ENCODE measurements around the gene GPATCH1. TPM values are rescaled to one million over a fixed set of nuclear protein-coding genes. Genes with fewer than 3 reads are reported as not detected.
"Not testable (repeated sequence)": the region's sequence is repeated elsewhere in the genome, so short reads cannot be mapped to it uniquely, and the experiment has no call there.

The GPATCH1 gene
- total RNA-seq, 1 experiment from 2014 or later = 7.8 TPM

DNA sequence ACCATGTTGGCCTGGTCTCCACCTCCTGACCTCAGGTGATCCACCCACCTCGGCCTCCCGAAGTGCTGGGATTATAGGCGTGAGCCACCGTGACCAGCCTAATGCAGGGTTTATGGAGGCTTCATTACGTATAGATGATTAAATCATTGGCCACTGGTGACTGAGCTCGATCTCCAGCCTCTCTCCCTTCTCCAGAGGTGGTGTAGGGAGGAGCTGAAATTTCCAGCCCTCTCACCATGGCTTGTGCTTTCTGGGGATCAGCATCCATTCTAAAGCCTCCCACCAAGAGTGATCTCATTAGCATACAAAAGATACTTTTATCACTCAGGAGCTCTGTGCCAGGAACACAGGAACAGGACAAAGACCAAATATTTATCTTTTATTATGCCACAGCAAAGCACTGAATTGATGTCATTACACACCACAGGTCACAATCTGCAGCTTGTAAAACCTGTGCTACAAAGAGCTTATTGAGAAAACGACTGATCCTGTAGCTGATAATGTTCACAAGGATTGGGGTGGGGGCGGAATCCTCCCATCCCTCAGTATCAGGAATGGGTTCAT is 48.7 kb upstream of the GPATCH1 start (continued):
- no peak for TF ChIP-seq JUND (IDR thresholded peaks at IDR 0.05)
- no peak for TF ChIP-seq POLR2A (IDR thresholded peaks at IDR 0.05; ENCODE audit: borderline replicate concordance, extremely low read depth, insufficient read depth, insufficient read length)

DNA sequence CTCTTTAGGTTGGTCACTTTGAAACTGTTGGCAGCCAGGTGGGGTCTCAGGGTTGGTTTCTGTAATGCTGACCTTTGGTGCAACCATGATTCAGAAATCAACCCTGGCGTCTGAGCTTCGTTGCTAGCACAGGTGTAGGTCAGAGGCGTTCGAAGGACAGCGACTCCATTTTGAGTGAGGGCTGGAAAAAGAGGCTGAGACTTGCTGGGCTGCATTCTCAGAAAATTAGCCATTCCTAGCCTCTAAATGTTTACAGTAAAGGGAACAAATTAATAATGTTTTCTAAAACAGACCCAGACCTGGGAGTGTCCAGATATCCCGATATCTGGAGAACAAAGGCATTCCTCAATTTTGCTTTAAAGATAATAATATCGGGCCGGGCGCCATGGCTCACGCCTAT is 45.5 kb upstream of the GPATCH1 start:
- no peak for ATAC-seq
- Histone ChIP-seq H3K9ac (ENCODE audit: low read length) (no peak overlapping the region), H3K4me3 (replicated peaks in 1 of 2; ENCODE audit: low read depth in 1 of 2, low read length in 2 of 2) (no peak overlapping the region), H3K4me1 (ENCODE audit: control insufficient read depth in 1 of 2, insufficient read depth in 2 of 2, low read length in 2 of 2) (peaks cover 36 to 37% of the 10 kb centered on the region in 2 experiments), H3K27me3 (ENCODE audit: insufficient read depth, low read length) (no peaks in the 10 kb centered on the region), H3K79me2 (ENCODE audit: insufficient read depth, low read length) (peaks cover 80% of the 10 kb centered on the region), H3K9me3 (ENCODE audit: control insufficient read depth in 1 of 2, insufficient read depth in 1 of 2, low read depth in 1 of 2, low read length in 2 of 2) (no peaks in the 10 kb centered on the region), H3K36me3 (ENCODE audit: control insufficient read depth in 1 of 2, insufficient read depth in 2 of 2, low read length in 2 of 2) (no peaks in the 10 kb centered on the region; a peak in 1 of 4 replicates), H4K20me1 (ENCODE audit: insufficient read depth) (no peaks in the 10 kb centered on the region), H3K4me2 (ENCODE audit: low read length) (no peak overlapping the region), H2AFZ (ENCODE audit: low read depth, low read length, poor library complexity, severe bottlenecking) (no peak overlapping the region), H3K27ac (ENCODE audit: low read depth, low read length) (no peak overlapping the region), H3K9me2 (ENCODE audit: insufficient read depth) (no peaks in the 10 kb centered on the region)
- CTCF ChIA-PET = no interaction called here
- POLR2A ChIA-PET = no interaction called here
- TF ChIP-seq, protein P1, sequence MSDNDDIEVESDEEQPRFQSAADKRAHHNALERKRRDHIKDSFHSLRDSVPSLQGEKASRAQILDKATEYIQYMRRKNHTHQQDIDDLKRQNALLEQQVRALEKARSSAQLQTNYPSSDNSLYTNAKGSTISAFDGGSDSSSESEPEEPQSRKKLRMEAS (IDR thresholded peaks at IDR 0.05) = no peak
- TF ChIP-seq POLR2A (IDR thresholded peaks at IDR 0.05; ENCODE audit: borderline replicate concordance, extremely low read depth, insufficient read depth, insufficient read length) = no peak
- no peak for DNase-seq (ENCODE audit: low read depth, low spot score)
- RAD21 ChIA-PET (ENCODE audit: low non-redundant PET in 1 of 2, low total read pairs in 2 of 2, uncharacterized antibody in 2 of 2, unreplicated experiment in 2 of 2) = no interaction called here
- no TSS peak for BruUV-seq (replicated peaks)
- intact Hi-C loops (cut with micrococcal nuclease) = no loop called here

DNA sequence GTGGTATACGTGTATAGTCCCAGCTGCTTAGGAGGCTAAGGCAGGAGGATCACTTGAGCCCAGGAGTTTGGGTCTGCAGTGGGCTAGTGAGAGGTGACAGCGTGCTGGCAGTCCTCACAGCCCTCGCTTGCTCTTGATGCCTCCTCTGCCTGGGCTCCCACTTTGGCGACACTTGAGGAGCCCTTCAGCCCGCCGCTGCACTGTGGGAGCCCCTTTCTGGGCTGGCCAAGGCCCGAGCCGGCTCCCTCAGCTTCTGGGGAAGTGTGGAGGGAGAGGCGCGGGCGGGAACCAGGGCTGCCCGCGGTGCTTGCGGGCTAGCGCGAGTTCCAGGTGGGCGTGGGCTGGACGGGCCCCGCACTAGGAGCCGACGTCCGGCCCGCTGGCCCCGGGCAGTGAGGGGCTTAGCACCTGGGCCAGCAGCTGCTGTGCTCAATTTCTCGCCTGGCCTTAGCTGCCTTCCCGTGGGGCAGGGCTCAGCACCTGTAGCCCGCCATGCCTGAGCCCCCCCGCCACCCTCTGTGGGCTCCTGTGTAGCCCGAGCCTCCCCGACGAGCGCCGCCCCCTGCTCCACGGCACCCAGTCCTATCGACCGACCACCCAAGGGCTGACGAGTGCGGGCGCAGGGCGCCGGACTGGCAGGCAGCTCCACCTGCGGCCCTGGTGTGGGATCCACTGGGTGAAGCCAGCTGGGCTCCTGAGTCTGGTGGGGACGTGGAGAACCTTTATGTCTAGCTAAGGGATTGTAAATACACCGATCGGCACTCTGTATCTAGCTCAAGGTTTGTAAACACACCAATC is 44.4 kb upstream of the GPATCH1 start:
- H4K20me1 ChIP-seq (ENCODE audit: insufficient read depth); POLR2A ChIA-PET; RAD21 ChIA-PET (ENCODE audit: low non-redundant PET in 1 of 2, low total read pairs in 2 of 2, uncharacterized antibody in 2 of 2, unreplicated experiment in 2 of 2); H3K4me2 ChIP-seq (ENCODE audit: low read length); H3K4me3 ChIP-seq (replicated peaks in 1 of 2; ENCODE audit: low read depth in 1 of 2, low read length in 2 of 2); H3K9me2 ChIP-seq (ENCODE audit: insufficient read depth); H3K9ac ChIP-seq (ENCODE audit: low read length); DNase-seq (ENCODE audit: low read depth, low spot score); BruUV-seq (replicated peaks); H2AFZ ChIP-seq (ENCODE audit: low read depth, low read length, poor library complexity, severe bottlenecking); H3K36me3 ChIP-seq (ENCODE audit: control insufficient read depth in 1 of 2, insufficient read depth in 2 of 2, low read length in 2 of 2); H3K27me3 ChIP-seq (ENCODE audit: insufficient read depth, low read length); intact Hi-C loops (cut with micrococcal nuclease); H3K9me3 ChIP-seq (ENCODE audit: control insufficient read depth in 1 of 2, insufficient read depth in 1 of 2, low read depth in 1 of 2, low read length in 2 of 2); ATAC-seq: not testable (repeated sequence)
- H3K27ac ChIP-seq (ENCODE audit: low read depth, low read length) = peak overlapping the region; percentile 26; the same call in 1 of the 2 replicates
- CTCF ChIA-PET = interaction anchor here (0.7 kb wide), 1 partner anchor 14 kb away, joined by 3 read pairs; no protein-coding TSS in a partner anchor
- H3K4me1 ChIP-seq (ENCODE audit: control insufficient read depth in 1 of 2, insufficient read depth in 2 of 2, low read length in 2 of 2) = peaks cover 44 to 48% of the 10 kb centered on the region in 2 experiments
- peaks cover 81% of the 10 kb centered on the region for H3K79me2 ChIP-seq (ENCODE audit: insufficient read depth, low read length)

DNA sequence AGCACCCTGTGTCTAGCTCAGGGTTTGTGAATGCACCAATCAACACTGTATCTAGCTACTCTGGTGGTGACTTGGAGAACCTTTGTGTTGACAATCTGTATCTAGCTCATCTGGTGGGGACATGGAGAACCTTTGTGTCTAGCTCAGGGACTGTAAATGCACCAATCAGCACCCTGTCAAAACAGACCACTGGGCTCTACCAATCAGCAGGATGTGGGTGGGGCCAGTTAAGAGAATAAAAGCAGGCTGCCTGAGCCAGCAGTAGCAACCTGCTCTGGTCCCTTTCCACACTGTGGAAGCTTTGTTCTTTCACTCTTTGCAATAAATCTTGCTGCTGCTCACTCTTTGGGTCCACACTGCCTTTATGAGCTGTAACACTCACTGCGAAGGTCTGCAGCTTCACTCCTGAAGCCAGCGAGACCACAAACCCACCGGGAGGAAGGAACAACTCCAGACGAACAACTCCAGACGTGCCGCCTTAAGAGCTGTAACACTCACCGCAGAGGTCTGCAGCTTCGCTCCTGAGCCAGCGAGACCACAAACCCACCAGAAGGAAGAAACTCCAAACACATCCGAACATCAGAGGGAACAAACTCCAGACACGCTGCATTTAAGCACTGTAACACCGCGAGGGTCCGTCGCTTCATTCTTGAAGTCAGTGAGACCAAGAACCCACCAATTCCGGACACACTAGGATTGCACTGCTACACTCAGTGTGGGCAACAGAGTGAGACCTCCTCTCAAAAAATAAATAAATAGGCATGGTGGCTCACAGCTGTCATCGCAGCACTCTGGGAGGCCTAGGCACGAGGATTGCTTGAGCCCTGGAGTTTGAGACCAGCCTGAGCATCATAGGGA is 43.6 kb upstream of the GPATCH1 start:
- Histone ChIP-seq H3K27ac (ENCODE audit: low read depth, low read length) (peak overlapping the region; percentile 27; the same call in 1 of the 2 replicates), H3K4me1 (ENCODE audit: control insufficient read depth in 1 of 2, insufficient read depth in 2 of 2, low read length in 2 of 2) (peaks cover 51 to 56% of the 10 kb centered on the region in 2 experiments)
- RAD21 ChIA-PET (ENCODE audit: low non-redundant PET in 1 of 2, low total read pairs in 2 of 2, uncharacterized antibody in 2 of 2, unreplicated experiment in 2 of 2) = not testable (repeated sequence)

More for the DNA sequence above, 43.6 kb upstream of the GPATCH1 start:
- intact Hi-C loops (cut with micrococcal nuclease); H3K9me2 ChIP-seq (ENCODE audit: insufficient read depth); DNase-seq (ENCODE audit: low read depth, low spot score); H2AFZ ChIP-seq (ENCODE audit: low read depth, low read length, poor library complexity, severe bottlenecking); H3K36me3 ChIP-seq (ENCODE audit: control insufficient read depth in 1 of 2, insufficient read depth in 2 of 2, low read length in 2 of 2); H3K9me3 ChIP-seq (ENCODE audit: control insufficient read depth in 1 of 2, insufficient read depth in 1 of 2, low read depth in 1 of 2, low read length in 2 of 2); ATAC-seq; POLR2A ChIA-PET; H3K4me3 ChIP-seq (replicated peaks in 1 of 2; ENCODE audit: low read depth in 1 of 2, low read length in 2 of 2); H4K20me1 ChIP-seq (ENCODE audit: insufficient read depth); H3K4me2 ChIP-seq (ENCODE audit: low read length); H3K27me3 ChIP-seq (ENCODE audit: insufficient read depth, low read length); H3K9ac ChIP-seq (ENCODE audit: low read length): not testable (repeated sequence)
- TSS peak; percentile 99 for BruUV-seq (replicated peaks)
- CTCF ChIA-PET = interaction anchor here (0.7 kb wide), 1 partner anchor 15 kb away, joined by 3 read pairs; no protein-coding TSS in a partner anchor
- peaks cover 79% of the 10 kb centered on the region for H3K79me2 ChIP-seq (ENCODE audit: insufficient read depth, low read length)
